GM21825 (cell line): ENCODE measurements around the gene ABTB2.
A peak's percentile ranks its signal among the peaks of the same experiment; 100 is the strongest.

Source experiments
- ATAC-seq: cut with Tn5 transposase; IDR thresholded peaks from one replicate; pipeline ENCODE4 v1.9.1; 2021; ENCODE audit warnings: mild to moderate bottlenecking, moderate library complexity; ENCODE audit not compliant: unreplicated experiment

Gene ABTB2

GRCh38 chr11:34344410-34344767 lies 13.4 kb downstream of the ABTB2 start:
- ATAC-seq, result no peak

- no peak for ATAC-seq
Measured at GRCh38 chr11:34343686-34344085, 14.1 kb downstream of the ABTB2 start.

- ATAC-seq, result no peak
Measured at GRCh38 chr11:34343153-34343552, 14.7 kb downstream of the ABTB2 start.

GRCh38 chr11:34341931-34342533 lies 15.8 kb downstream of the ABTB2 start:
- ATAC-seq, result no peak

- ATAC-seq, result no peak
Measured at GRCh38 chr11:34341096-34341495, 16.7 kb downstream of the ABTB2 start.

GRCh38 chr11:34340653-34341052 lies 17.2 kb downstream of the ABTB2 start:
- ATAC-seq, result no peak

DNA sequence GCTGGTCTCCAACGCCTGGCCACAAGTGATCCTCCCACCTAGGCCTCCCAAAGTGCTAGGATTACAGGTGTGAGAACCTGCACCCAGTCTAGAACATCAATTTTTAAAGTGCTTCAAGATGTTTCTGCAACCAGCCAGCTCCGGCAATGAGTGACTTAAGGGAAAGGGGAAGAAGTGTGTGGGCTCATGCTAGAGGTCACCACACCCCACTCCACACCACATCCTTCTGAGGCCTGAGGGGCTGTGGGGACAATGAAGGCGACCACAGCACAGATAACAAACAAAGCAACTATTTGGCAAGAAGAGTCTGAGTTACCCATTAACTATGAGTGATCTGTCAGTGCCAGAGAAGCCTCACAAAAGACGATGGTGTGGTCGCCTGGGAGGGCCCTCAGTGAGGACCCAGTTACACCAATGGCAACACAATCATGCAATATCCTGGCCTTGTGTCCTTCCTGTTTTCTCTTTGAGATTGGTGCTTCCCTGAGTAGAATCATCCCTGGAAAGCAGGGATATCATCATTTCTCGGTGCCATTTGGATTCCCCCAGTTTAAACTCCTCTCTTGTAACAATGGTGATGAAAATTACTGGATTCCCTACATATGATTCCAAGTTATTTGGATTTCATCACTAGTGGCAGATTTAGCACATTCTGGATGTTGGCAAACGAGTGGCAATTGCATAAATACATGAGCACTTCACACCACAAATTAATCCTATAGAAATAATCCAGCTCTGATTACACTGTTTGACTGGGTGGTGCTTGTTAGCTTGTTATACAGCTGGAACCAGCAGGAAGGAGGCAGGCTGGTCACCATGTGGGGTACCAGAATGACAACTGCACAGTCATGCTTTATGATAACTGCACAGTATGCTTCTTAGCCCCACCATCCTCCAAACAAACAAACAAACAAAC lies 18.4 kb downstream of the ABTB2 start:
- peak; percentile 81 for ATAC-seq

DNA sequence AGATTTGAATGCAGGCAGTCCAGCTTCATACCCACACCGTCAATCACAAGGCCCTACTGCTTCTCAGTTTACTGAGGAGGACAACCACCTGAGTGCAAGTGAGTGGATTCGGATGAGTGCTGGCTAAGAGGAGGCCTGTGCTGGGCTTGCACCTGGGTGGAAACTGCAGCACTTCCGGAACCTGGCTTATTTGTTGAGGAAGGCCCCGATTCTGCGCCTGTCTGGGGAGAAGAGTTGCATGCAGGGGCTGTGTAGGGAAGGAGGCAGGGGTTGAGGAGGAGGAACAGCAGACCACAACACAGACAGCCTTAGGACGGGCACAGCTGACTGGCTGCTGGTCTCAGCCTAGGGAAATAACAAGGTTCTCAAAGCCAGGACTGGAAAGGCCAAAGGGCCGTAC lies 20.8 kb downstream of the ABTB2 start:
- ATAC-seq, result no peak

DNA sequence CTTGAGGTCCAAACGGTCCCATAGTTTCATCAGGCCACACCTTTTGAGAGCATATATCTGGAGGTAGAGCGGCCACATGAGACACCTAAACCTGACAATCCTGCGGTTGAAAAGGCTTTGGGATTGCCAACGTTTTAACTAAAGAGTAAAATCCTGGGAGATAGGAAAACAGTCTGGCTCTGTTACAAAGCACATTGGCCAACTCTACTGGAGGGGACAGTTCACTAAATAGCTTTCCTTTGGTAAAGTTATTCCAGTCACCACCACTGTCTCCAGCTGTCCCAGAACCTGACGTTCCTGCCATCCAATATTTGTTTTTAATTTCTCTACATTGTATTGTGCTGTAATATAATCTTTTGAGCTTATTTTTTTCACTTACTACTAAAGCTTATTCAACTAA lies 22.0 kb downstream of the ABTB2 start:
- no peak for ATAC-seq

DNA sequence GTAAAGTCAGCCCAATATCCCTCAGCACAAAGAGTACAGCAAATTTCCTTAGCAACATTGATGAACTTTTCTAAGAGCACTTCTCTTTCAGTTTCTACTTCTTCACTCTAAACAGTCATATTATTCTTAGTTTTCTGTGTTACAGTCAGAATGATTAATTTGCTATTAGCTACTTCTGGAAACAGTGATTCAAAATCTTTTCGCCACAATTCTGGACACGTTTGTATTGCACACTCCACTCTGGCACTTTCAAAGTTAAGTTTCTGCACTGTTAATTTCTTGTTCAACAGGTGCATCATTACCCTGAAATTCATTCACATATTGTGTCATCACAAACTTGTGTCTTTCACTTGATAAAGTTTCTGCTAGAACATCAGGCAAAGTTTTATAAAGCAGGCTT lies 22.5 kb downstream of the ABTB2 start:
- ATAC-seq, result no peak

DNA sequence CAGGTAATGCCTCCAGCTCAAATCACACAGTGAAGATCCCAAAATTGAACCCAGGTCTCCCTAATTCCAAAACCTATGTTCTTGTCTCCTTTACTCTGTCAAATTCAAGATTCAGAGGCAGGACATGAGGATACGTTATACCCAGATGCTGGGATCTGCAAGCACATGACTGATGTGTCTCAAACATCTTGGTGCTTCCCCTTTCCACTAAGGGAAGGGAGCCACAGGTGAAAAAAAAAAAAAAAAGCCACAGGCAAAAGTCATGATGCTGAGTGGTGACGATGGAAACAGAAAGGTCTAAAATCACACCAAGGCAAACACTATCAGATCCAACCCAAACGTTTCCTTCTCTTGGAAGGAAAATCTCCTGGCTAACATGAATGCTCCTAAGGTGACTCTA lies 24.0 kb downstream of the ABTB2 start:
- no peak for ATAC-seq

- no peak for ATAC-seq
Measured at GRCh38 chr11:34332524-34332923, 25.3 kb downstream of the ABTB2 start.

- no peak for ATAC-seq
Measured at GRCh38 chr11:34331736-34332135, 26.1 kb downstream of the ABTB2 start.

- no peak for ATAC-seq
Measured at GRCh38 chr11:34331329-34331728, 26.5 kb downstream of the ABTB2 start.

DNA sequence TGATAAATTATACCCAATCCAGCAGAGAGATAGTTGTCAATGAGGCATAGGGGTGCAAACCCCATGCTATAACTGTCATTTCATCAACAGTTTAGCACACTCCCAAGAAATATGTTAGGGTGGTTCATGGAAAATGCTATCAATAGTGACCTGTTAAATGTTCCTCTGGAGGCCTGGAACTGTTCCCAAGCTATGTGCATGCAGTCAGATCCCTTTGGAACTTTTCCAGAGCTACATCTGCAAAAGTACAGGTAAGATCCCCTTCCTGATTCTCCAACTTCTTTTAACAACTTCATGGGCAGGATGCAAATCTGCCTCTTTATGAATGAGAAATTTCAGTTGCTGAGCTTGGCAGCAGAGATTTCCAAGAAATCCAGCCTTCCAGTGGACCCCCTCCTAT lies 27.2 kb downstream of the ABTB2 start:
- no peak for ATAC-seq

- ATAC-seq, result no peak
Measured at GRCh38 chr11:34329876-34330275, 27.9 kb downstream of the ABTB2 start.

DNA sequence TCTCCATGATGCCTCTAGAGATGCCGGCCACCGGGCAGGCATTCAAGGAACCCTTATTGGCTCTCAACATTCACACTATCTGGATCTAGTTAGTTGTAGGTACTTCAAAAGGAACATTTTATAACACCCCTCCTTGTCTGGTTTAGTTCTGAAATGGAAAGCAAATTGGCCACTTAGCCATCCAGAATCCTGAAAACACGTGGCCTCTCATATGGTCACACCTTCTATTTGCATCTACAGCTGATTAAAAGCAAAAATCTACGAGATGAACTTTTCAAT lies 29.2 kb downstream of the ABTB2 start:
- no peak for ATAC-seq

DNA sequence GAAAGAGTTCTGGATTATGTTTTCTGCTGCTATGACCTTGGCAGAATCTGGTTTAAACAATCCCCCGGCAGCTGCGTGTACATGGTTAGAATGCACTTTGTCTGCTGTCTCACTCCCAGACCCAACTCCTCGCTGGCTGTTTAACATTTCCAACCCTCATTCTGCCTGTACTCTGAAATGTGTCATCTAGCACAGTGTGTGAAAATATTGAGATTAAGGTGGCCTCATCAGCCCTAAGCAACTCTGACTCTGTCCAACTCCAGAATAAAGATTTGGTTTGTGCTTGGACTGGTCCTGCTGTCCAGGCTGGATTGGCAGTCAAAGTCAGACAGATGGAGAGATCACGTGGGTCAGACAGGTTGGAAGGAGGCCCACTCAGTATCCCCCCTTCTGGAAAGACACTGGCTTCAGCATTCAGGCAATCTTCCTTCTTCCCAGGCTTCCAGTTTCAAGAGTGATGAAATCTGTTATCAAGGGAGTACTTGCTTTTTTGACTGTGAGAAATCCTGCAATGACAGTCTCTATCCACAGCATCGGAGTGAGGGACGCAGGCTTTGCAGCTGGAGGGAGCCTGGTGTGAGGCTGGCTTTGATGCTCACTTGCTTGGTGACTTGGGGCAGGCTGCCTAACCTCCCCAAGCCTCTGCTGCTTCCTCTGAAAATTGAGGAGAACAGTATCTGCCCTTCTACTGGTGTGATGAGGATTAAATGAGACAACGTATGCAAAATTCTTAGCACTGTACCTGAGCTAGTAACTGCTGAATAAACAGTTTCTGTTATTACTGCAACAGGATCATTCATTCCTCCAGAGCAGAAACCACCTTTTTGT lies 29.8 kb downstream of the ABTB2 start:
- ATAC-seq, result no peak

GRCh38 chr11:34324466-34324865 lies 33.3 kb downstream of the ABTB2 start:
- no peak for ATAC-seq

- no peak for ATAC-seq
Measured at GRCh38 chr11:34323601-34324000, 34.2 kb downstream of the ABTB2 start.

DNA sequence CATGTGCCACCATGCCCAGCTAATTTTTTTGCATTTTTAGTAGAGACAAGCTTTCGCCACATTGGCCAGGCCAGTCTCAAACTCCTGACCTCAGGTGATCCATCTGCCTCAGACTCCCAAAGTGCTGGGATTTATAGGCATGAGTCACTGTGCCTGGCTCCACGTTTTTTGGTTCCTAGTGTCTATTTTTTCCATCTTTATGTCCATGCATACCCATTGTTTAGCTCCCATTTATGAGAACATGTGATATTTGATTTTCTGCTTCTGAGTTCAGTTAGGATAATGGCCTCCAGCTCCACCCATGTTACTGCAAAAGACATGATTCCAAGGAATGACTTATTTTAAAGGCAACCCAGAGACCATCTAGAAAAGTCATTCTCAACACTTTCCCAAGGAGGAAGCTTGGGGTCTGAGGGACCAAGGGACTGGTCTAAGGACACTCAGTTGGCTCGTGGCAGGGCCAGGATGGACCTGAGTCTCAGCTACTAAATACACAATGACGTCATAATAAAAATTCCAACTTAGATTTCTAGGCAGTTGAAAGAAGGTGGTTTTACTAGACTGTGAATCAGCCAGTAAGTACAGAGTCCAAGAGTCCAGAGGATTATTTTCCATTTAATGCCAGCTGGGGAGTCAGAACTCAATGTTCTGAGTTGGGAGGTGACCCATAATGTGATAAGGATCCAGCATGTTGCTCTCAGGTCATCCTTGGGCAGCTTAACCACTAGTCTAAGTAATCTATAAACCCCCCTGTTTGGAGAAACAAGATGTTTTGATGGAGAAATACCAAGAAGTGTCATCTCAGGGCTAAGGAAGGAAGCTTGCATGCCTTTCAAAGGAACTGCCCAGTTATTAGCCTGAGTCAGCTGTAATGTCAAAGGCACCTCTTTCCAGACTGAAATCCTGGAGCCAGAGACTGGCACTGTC lies 39.4 kb downstream of the ABTB2 start:
- ATAC-seq, result no peak
